ENCODE data around the gene GPATCH3.
"Not testable (repeated sequence)": the region's sequence is repeated elsewhere in the genome, so short reads cannot be mapped to it uniquely, and the experiment has no call there.

Gene GPATCH3

DNA sequence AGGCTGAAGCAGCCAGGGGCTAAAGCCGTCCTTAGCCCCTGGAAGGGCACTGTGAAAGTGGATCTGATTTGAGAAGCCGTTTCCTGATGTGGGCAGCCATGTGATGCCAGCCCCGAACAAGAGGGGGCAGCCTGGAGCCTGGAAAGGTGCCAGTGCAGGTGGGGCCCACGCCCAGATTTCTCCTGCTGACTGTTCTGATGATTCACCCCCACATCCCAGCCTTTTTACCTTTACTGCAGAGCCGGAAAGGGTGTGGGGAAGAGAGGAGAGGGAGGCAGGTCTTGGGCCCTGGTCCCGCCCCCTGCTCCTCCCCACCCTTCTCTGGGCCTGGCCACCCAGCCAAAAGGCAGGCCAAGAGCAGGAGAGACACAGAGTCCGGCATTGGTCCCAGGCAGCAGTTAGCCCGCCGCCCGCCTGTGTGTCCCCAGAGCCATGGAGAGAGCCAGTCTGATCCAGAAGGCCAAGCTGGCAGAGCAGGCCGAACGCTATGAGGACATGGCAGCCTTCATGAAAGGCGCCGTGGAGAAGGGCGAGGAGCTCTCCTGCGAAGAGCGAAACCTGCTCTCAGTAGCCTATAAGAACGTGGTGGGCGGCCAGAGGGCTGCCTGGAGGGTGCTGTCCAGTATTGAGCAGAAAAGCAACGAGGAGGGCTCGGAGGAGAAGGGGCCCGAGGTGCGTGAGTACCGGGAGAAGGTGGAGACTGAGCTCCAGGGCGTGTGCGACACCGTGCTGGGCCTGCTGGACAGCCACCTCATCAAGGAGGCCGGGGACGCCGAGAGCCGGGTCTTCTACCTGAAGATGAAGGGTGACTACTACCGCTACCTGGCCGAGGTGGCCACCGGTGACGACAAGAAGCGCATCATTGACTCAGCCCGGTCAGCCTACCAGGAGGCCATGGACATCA is 37.2 kb downstream of the GPATCH3 start, which contains the start of gene SFN:
Gene SFN, plus strand, starts transcription at position 369 of the 904 bp plus-strand sequence. Its CDS starts 64 bp downstream, at position 433.
- no peak for DNase-seq

DNA sequence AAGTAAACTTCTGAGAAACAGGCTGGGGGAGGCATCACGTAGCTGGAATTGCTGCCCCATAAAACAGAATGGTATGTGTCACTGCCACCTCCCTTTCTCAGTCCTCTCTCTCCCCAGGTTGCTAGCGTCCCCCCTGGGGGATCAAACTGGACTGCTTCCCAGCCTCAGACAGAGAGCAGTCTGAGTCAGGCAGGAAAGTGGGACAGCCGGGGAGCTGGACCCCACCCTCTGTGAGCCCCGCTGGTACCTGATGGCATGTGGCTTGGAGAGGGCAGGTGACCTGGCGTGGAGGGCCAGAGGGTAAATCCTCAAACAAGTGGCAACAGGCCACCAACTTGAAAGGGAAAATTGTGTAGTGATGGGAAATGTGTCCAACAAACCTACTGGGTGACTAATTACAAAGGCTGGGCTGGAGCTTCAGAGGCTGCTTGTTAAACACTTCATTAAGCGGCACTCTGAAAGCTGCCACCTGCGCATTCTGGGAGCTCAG is 38.3 kb downstream of the GPATCH3 start:
- no peak for DNase-seq

DNA sequence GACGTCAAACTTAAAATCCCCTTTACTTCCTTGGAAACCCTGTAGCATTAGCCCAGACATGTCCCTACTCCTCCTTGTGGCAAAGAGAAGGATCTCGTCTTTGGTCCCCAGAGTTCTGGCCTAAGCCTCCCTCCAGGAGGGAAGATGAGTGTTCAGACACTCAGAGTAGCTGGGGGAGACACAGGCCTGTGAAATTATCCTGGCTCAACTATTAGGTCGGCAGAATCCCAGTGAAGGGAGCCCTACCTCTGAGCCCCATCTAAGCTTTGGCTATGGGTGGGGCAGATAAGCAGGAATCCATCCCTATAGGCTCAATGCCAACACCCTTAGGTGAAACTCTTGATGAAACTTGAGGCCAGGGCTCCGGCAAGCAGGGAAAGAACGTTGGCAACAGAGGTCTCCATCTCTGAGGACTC is 39.0 kb downstream of the GPATCH3 start:
- DNase-seq, result peak; percentile 30

DNA sequence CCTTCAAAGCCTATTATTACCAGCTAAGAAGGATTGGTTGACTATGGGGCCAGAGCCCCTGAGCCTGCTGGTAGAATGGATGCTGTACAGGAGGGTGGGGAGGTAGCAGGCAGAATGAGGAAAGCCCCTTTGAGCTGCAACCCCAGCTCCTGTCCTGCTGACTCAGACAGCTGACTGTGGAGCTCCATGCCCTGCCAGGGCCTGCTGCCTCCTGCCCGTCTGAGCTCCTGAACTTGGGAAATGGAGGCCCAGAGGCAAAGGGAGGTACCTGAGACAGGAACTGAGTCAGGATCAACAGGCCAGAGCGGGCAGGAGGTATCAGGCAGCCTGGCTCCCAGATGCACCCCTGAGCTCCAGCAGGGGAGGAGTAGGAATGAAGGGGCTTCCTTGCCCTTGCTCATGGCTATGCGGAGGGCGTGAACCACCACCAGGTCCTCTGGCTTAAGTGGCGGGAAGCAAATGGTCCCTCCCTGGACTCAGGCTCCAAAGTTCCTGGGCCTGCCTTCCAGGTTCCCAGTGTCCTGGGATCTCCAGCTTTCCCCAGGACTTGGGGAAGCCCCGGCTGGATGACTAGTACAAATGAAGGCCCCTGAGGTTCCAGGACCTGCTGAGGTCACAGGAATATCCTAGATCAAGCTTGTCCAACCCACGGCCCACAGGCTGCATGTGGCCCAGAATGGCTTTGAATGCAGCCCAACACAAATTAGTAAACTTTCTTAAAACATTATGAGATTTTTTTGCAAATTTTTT is 41.2 kb downstream of the GPATCH3 start:
- no peak for DNase-seq

DNA sequence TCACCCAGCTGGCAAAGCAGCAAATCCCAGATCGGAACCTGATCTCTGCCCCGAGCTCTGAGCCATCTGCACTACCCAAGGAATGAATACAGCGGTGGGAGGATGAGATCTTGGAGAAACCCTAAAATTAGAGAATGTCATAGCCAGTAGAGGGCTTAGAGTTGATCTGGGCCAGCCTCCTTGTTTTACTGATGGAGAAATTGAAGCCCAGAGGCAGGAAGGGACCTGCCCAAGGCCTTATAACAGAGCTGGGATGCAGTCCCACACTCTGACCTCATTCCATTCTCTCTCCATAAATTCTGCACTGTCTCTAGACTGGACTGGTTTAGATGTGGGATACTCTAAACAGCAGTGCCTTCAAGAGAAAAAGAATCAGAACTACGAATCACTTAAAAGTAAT is 42.1 kb downstream of the GPATCH3 start:
- peak; percentile 9 for DNase-seq

DNA sequence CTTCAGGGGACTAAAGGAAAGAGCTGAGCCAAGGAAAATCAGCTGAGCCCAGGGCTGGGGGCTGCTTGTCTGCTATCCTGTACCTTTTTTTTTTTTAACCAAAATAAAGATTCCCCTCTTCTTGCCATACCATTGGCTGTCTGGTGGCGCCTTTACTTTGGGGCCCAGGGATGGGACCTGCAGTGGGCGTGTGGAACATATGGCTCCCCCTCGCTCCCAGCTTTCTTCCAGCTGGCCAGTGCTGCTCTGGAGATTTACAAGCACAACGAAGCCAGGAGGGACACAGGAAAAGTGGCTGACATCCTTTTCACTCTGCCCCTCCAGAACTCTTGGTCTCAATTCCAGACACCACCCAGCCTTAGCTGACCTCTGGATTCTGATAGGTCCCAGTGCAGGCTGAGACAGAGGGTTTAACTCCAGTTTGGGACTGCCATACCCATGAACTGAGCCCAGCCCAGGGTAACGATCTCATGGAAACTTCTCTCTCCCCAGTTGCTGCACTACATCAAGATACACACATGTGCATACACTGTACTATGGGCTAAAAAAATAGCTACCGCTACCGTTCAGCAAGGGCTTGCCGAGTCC is 42.7 kb downstream of the GPATCH3 start:
- no peak for DNase-seq

DNA sequence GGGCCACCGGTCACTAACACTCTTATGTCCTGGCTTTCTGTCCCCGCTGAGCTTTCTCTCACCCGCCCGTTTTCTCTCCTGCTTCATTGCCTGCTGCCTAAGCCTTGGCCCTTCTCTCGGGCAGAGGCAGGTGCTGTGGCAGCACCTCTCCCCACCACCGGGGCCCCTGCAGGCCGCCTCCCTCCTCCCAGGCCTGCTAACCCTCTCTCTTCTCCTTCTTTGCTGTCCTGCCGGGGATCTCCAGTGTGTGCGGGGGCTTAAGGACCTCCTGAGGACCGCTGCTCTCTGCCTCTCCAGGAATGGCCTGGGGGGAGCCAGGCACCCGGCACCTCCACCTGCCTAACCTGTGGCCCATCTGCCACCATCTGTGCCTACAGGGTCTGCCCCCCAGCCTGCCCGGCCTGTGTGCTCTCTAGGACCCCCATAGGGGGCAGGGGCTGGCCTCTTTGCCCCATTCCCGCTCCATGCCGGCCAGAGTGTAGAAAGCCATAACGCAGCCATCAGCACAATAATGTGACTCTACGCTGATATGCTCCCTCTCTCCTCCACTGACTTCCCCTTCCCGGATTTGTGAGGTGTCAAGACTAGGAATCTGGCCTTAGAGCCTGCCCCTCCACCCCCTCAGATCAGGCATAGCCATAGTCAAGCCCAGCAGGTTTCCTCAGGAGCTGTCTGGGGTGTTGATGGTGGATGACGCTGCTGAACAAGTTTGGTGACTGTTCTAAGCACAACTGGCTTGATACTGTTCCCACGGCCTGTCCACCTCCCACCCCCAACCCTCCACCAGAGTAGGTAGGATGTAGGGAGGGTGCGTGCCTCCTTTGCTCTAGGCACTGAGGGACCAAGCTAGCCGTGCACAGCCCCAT is 43.4 kb downstream of the GPATCH3 start:
- DNase-seq, result no peak

DNA sequence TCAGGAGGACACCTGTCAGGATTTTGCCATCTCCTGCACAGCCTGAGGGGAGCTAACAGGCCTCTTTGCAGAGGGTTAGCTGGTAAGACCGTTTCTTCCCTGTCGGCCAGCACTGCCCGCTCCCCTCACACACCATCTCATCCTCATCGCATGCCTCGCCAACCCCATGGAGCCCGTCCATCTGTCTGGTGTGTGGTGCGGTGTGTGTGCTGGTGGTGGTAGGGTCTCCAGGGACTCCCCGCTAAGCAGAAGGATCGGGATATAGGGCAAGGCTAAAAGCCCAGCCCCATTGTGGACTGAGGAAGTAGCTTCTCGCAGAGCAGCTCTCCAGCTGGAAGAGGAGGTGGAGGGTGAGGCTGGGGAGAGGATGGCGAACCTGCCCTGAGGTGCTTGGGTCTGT is 44.1 kb downstream of the GPATCH3 start:
- no peak for DNase-seq

DNA sequence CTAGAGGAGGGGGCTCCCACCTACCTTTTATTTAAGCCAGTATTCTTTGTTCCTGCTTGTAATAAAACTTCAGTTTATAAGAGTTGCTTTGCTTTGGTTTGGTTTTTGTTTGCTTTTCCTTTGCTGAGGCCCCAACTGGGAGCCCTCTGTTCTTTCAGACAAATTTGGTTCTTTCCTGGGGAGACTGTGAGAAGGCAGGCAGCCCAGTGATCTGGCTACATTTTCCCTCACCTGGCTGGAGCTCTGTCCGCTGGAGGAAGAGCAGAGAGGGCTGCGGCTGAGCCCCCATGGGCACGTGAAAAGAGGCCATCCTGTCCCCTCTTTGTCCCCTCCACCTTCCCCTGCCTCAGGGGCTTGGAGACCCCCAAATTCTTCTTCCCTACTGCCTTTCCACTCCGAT is 44.6 kb downstream of the GPATCH3 start:
- no peak for DNase-seq

DNA sequence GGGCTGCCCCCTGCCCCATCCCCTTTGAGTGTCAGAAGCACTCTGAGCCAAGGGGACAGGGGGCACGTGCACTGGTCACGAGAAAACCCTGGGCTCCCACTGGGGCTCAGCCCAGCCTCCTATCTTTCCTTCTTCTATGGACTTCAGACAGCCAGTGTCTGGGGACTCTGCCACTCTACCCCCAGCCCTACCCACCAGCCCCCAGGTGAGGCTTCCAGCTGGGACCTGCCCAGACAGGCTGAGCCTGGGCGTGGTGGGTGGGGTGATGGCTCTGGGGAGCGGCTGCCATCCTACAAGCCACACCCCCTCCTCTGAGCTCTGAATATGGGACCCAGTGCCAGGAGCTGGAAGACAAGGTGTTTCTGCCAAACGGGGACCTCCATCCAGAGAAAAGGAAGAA is 45.4 kb downstream of the GPATCH3 start:
- no peak for DNase-seq

DNA sequence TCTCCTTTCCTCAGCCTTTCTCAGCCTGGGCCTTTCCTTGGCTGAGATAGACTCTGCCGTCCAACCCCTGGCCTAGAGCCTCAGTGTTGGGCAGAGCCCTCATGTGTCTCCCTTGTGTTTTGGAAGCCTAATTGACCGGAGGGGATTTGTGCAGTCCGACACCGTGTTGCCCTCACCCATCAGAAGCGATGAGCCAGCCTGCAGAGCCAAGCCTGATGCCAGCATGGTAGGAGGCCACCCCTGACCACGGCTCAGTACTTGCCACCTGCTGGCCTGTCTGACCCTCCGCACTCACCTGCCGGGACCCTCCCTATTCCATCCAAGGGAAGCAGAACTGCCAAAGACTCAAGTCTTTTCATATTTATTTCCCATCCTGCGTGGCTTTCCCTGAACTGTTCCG is 46.7 kb downstream of the GPATCH3 start:
- no peak for DNase-seq

DNA sequence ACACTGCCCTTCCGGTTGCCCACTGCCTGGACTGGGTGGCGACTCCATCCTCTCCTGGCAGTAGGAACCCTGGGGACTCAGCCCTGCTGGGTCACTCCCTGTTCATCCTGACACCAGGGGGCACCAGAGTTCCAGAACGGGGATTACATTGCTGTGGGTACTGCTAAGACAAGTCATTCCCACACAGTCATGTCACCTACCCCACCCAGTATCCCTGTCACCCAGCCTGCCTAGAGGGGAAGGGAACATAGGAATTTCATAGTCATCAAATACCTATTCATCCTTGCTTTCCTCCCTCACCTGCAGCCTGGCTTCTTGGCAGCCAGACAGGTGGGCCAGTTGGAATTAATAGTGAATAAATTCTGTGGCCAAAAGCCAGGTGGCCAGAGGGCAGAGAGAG is 47.1 kb downstream of the GPATCH3 start:
- peak; percentile 73 for DNase-seq

DNA sequence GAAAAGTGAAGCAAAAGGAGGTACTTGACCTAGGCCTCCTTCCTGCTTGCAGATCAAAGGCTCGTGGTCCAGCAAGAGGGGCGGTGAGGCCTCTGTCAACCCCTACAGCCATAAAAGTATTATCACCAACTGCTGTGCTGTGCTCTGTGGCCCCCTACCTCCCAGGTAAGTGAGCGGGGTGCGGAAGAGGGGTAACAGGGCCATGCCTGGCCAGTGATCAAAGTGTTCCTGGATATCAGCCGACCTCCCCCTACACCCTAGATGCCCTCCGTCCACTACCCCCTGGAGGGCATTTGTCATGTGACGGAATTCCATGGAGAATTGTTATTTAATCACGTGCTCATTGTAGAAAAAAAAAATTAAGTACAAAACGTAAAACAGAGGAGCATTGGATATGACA is 47.6 kb downstream of the GPATCH3 start:
- DNase-seq, result no peak

DNA sequence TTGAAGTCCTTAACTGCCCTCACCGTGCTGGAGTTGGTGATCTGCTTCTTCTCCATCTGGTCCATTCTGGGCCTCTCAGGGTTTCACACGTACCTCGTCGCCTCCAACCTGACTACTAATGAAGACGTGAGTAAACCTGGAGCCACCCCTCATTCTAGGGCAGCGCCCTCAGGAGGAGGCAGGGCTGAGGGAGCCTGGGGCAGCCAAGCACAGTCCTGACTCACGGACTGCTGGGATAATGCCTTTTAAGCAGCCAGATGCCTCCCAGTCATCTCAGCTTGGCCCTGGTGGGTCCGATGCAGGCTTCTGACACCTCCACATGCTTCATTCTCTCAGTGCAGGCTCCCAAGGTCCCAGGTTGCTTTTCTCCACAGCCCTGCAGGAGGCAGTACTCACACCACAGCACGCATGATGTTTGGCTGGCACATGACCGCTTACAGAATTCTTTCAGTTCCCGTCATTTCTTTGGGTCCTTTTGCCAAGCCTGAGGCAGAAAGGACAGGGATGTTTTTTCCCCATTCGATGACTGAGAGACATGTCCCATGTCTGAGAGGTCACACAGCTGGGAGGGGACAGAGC is 49.1 kb downstream of the GPATCH3 start:
- no peak for DNase-seq

DNA sequence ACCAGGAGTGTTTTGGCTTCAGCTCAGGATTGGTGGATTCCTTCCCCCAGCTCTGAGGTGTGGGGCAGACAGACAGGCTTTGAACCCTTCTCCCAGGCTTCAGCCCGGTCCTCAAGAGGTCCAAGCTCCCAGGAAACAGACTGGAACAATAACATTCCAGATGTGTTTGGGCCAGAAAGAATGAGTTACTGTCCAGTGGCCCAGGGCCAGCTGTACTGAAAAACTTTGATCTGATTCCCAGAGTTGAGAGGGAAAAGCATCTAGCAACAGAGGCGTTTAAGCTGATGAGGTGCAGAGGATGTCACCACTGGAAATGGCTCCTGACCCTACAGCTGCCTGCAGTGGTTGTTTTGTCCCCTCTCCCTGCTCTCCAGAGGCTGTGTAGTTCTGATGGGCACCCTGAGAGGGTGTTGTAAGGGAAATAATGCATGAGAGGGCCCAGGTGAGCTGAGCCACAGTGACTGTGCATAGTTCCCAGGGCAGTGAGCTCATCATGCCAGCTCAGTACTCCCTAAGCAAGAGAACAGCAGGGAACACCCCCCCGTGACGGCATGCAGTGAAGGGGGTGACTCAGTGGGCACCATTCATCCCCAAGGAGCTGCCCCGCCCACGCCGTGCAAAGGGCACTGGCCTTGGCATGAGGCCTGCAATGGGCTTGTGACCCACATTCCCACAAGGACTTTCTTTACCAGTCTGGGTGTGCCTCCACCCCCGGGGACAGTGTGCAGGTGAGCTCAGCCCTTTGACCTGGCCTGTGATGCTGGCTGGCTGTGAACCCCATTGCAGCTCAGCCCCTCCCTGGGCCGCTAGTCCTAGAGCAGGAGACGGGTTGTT is 51.1 kb downstream of the GPATCH3 start:
- DNase-seq, result peak; percentile 18

DNA sequence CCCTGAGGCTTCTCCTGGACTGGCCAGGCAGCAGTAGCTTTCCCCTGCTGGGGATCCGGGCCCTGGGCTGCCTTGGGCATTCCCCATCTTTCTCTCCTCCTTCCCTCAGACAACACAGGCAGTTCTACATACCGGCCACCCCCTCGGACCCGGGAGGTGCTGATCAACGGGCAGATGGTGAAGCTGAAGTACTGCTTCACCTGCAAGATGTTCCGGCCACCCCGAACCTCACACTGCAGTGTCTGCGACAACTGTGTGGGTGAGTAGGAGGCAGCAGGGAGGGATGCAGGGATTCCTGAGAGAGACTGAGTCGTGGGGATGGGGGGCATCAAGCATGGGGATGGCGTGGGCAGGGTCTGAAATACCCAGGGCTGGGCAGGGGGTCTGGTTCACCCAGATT is 51.8 kb downstream of the GPATCH3 start:
- DNase-seq, result no peak

DNA sequence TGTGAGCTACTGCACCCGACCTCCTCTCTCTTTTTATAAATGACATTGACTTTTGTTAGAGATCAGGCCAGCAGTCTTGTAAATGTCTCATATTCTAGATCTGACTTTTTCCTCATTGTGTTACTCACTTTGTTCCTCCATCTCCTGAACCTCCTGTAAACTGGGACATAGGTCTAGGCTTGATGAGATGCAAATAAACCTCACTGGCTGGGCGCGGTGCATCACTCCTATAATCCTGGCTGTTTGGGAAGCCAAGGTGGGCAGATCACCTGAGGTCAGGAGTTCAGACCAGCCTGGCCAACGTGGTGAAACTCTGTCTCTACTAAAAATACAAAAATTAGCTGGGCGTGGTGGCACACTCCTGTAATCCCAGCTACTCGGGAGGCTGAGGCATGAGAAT is 52.4 kb downstream of the GPATCH3 start:
- not testable (repeated sequence) for DNase-seq

DNA sequence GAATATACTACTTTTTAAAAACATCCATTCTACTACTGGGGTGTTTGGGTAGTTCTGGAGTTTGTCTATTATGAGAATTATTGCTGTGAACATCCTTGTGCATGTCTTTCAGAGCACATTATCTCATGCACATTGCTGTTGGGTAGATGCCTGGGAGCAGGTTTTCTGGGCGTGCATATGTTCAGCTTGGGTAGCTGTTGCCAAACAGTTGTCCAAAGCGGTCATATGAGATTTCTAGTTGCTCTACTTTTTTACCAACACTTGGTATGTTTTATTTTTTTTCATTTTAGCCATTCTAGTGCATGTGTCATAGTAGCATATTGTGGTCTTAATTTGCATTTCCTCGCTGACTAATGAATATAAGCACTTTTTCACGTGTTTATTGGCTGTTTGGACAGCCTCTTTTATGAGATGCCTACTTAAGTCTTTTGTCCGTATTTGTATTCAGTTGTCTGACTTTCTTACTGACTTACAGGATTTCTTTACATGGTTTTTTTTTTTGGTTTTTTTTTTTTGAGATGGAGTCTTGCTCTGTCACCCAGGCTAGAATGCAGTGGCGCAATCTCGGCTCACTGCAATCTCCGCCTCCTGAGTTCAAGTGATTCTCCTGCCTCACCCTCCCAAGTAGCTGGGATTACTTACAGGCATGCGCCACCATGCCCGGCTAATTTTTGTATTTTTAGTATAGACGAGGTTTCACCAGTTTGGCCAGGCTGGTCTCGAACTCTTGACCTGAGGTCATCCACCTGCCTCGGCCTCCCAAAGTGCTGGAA is 55.7 kb downstream of the GPATCH3 start:
- DNase-seq, result no peak
